ENCODE data around the gene TBX2. TPM values are rescaled to one million over a fixed set of nuclear protein-coding genes. Genes with fewer than 3 reads are reported as not detected.

TBX2 gene
- total and polyA plus RNA-seq, 2 of the 4 experiments (the other 2 are of a cell fraction), result 20.1 to 64.1 TPM

DNA sequence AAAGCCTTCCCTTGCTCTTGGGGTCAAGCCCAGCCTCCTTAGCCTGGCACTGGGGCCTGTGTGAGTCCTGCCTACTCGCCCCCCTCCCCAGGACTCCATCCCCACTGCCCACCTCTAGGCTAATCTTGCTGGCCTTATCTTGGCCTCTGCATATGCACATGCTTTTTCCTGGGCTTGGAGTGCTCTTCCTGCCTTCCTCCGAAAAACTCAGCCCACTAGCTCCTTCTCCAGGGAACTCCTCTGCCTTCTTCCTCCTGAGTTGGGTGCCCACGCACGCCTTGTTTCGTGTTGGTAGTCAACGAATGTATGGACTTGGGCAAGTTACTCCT lies 16.5 kb downstream of the TBX2 start:
- 86% methylated on average over 6 of the region's 6 CpGs; no CpG with 5 or more reads in 1 of the 2 experiments for WGBS, 2 experiments (ENCODE audit: extremely low coverage in 2 of 2, insufficient read length in 1 of 2)
- Histone ChIP-seq H3K9me3 (ENCODE audit: control insufficient read depth, insufficient read depth, low read length) (no peaks in the 10 kb centered on the region), H3K36me3 (ENCODE audit: control insufficient read depth, insufficient read depth, low read length) (no peaks in the 10 kb centered on the region), H3K4me1 (ENCODE audit: control insufficient read depth, insufficient read depth, low read length) (peaks cover 20% of the 10 kb centered on the region), H2AFZ (replicated peaks; ENCODE audit: low read length, poor library complexity) (peak overlapping the region; percentile 93), H3K27me3 (ENCODE audit: control insufficient read depth, insufficient read depth, low read length) (peaks cover 9% of the 10 kb centered on the region), H3K4ac (ENCODE audit: low read depth, low read length) (peak overlapping the region; percentile 59; the same call in 1 of the 2 replicates), H2BK20ac (ENCODE audit: low read depth, low read length) (peak overlapping the region; percentile 32; the same call in 1 of the 2 replicates), H4K5ac (ENCODE audit: low read depth, low read length) (peak overlapping the region; percentile 59), H2BK15ac (ENCODE audit: low read depth, low read length) (no peak overlapping the region), H3K27ac (ENCODE audit: insufficient read depth, low read length) (no peak overlapping the region), H2AK9ac (replicated peaks; ENCODE audit: low read depth, low read length, poor library complexity) (peak overlapping the region; percentile 43), H2AK5ac (ENCODE audit: low read depth, low read length) (peak overlapping the region; percentile 60; the same call in 1 of the 2 replicates), H3K9ac (ENCODE audit: low read depth, low read length) (no peak overlapping the region), H3K79me1 (ENCODE audit: low read depth in 1 of 2, low read length in 2 of 2) (peaks cover 9 to 37% of the 10 kb centered on the region in 2 experiments; a peak in 3 of 4 replicates), H4K20me1 (ENCODE audit: insufficient read depth, low read length) (no peaks in the 10 kb centered on the region), H3K56ac (ENCODE audit: extremely low read depth, insufficient read depth, low read length) (no peak overlapping the region), H2BK5ac (ENCODE audit: low read depth, low read length, poor library complexity, severe bottlenecking) (no peak overlapping the region), H3K23ac (ENCODE audit: low read depth, low read length) (no peak overlapping the region), H2BK120ac (ENCODE audit: low read depth, low read length) (no peak overlapping the region), H3K4me2 (ENCODE audit: low read depth, low read length) (no peak overlapping the region), H3K9me1 (ENCODE audit: insufficient read depth, low read length) (no peaks in the 10 kb centered on the region; the same call in 1 of the 2 replicates), H3K14ac (replicated peaks; ENCODE audit: low read depth, low read length) (peak overlapping the region; percentile 65; the same call in 1 of the 2 replicates), H4K8ac (ENCODE audit: low read depth in 2 of 2, low read length in 2 of 2) (peak overlapping the region; percentile 83 to 84), H3K18ac (ENCODE audit: low read depth, low read length) (peak overlapping the region; percentile 4; the same call in 1 of the 2 replicates), H4K91ac (ENCODE audit: insufficient read depth, low read depth, low read length) (peak overlapping the region; percentile 58), H3K4me3 (ENCODE audit: insufficient read depth, low read depth, low read length) (no peak overlapping the region)
- ChIA-PET CTCF (interaction anchor here (0.6 kb wide), 1 partner anchor 11 kb away, joined by 3 read pairs; no protein-coding TSS in a partner anchor), POLR2A (ENCODE audit: unreplicated experiment) (no interaction called here)
- dilution Hi-C loops (cut with HindIII; ENCODE audit: low sequenced_read_pairs, unreplicated experiment), result no loop called here
- intact Hi-C loops (cut with micrococcal nuclease), result no loop called here
- ATAC-seq (ENCODE audit: low read depth), result no peak
- in situ Hi-C loops (cut with MboI; ENCODE audit: low sequenced_read_pairs), result no loop called here
- no peak for TF ChIP-seq MAZ (IDR thresholded peaks at IDR 0.05; ENCODE audit: borderline replicate concordance, low read depth, low read length)
- TF ChIP-seq RAD21 (IDR thresholded peaks at IDR 0.05; ENCODE audit: low read length), result no peak
- no peak for TF ChIP-seq MAFK (IDR thresholded peaks at IDR 0.05; ENCODE audit: low read depth, low read length)
- no TSS peak for BruUV-seq (replicated peaks)
- DNase-seq, result no peak
